WTC11 (cell line): ENCODE measurements around the gene PRKRIP1. TPM values are rescaled to one million over a fixed set of nuclear protein-coding genes. Genes with fewer than 3 reads are reported as not detected.

ENCODE experiments used
- ATAC-seq: fragments of 200-7000 bp; cut with Tn5 transposase; 2 replicates; pipeline ENCODE4 v1.10.0; 2021; ENCODE audit warnings: mild to moderate bottlenecking, moderate library complexity
- CTCF ChIA-PET: fragments of 300-600 bp; sonication (Branson Sonifier 250); formaldehyde crosslinking; loops from one replicate; lab custom pipeline; 2021; ENCODE audit warnings: antibody characterized with exemption; lab: Charles Lee
- POLR2A ChIA-PET: fragments of 350-600 bp; sonication (Branson Sonifier 250); formaldehyde crosslinking; loops from one replicate; lab custom pipeline; 2021; ENCODE audit warnings: antibody characterized with exemption; lab: Charles Lee
- DNase-seq: peaks from one replicate; pipeline ENCODE4 v3.0.0; 2021; ENCODE audit warnings: low spot score
- H3K27ac Mint-ChIP-seq: 2 replicates; pipeline ENCODE4 v1.8.0; 2021; ENCODE audit warnings: mixed read lengths
- H3K27me3 Mint-ChIP-seq: 2 replicates; pipeline ENCODE4 v1.8.0; 2021; ENCODE audit warnings: low read depth, mild to moderate bottlenecking, moderate library complexity, mixed read lengths
- H3K36me3 Mint-ChIP-seq: 2 replicates; pipeline ENCODE4 v1.8.0; 2021; ENCODE audit warnings: mixed read lengths
- H3K4me1 Mint-ChIP-seq: 2 replicates; pipeline ENCODE4 v1.8.0; 2022; ENCODE audit warnings: mixed read lengths
- H3K4me3 Mint-ChIP-seq: 2 replicates; pipeline ENCODE4 v1.8.0; 2021; ENCODE audit warnings: mild to moderate bottlenecking, moderate library complexity, mixed read lengths
- H3K9me3 Mint-ChIP-seq: 2 replicates; pipeline ENCODE4 v1.8.0; 2021; ENCODE audit warnings: mixed read lengths
- ATF3 ChIP-seq: sonication (generic); formaldehyde crosslinking; conservative IDR thresholded peaks from 2 replicates; pipeline ENCODE4 v1.8.1; 2022; ENCODE audit warnings: mild to moderate bottlenecking, missing genetic modification reagents
- CBFB ChIP-seq: sonication (generic); formaldehyde crosslinking; IDR thresholded peaks from 2 replicates; pipeline ENCODE4 v1.8.1; 2022; ENCODE audit warnings: mild to moderate bottlenecking, low read depth, missing genetic modification reagents
- ERG ChIP-seq: fragments of 250-450 bp; sonication (Bioruptor Pico); IDR thresholded peaks from 2 replicates; pipeline ENCODE4 v1.8.0; 2021; ENCODE audit warnings: mild to moderate bottlenecking
- FOXJ3 ChIP-seq: sonication (generic); formaldehyde crosslinking; IDR thresholded peaks from 2 replicates; pipeline ENCODE4 v1.9.0; 2021; ENCODE audit warnings: missing genetic modification reagents, mild to moderate bottlenecking, borderline replicate concordance
- FOXP4 ChIP-seq: sonication (generic); formaldehyde crosslinking; IDR thresholded peaks from 2 replicates; pipeline ENCODE4 v1.8.0; 2022; ENCODE audit warnings: mild to moderate bottlenecking, missing genetic modification reagents
- GTF2I ChIP-seq: fragments of 250-450 bp; sonication (Bioruptor Pico); conservative IDR thresholded peaks from 2 replicates; pipeline ENCODE4 v1.4.0; 2021; ENCODE audit warnings: mild to moderate bottlenecking
- HMGA2 ChIP-seq: fragments of 250-450 bp; sonication (Bioruptor Pico); IDR thresholded peaks from 2 replicates; pipeline ENCODE4 v1.4.0; 2021; ENCODE audit warnings: mild to moderate bottlenecking, moderate library complexity
- IRF2 ChIP-seq: sonication (generic); formaldehyde crosslinking; IDR thresholded peaks from 2 replicates; pipeline ENCODE4 v1.8.0; 2022; ENCODE audit warnings: low read depth, missing genetic modification reagents, borderline replicate concordance
- JAZF1 ChIP-seq: fragments of 250-450 bp; sonication (Bioruptor Pico); IDR thresholded peaks from 2 replicates; pipeline ENCODE4 v1.9.0; 2021; ENCODE audit warnings: moderate library complexity, mild to moderate bottlenecking, inconsistent platforms
- KAT7 ChIP-seq: sonication (generic); formaldehyde crosslinking; IDR thresholded peaks from 2 replicates; pipeline ENCODE4 v1.8.1; 2023; ENCODE audit warnings: missing genetic modification reagents, mild to moderate bottlenecking, borderline replicate concordance
- NFYB ChIP-seq: sonication (generic); formaldehyde crosslinking; conservative IDR thresholded peaks from 2 replicates; pipeline ENCODE4 v1.8.0; 2022; ENCODE audit warnings: low read depth, missing genetic modification reagents
- NR1H2 ChIP-seq: sonication (generic); formaldehyde crosslinking; IDR thresholded peaks from 2 replicates; pipeline ENCODE4 v1.9.0; 2021; ENCODE audit warnings: mild to moderate bottlenecking, moderate library complexity, missing genetic modification reagents
- NR2C2 ChIP-seq: sonication (generic); formaldehyde crosslinking; IDR thresholded peaks from 2 replicates; pipeline ENCODE4 v1.8.0; 2022; ENCODE audit warnings: mild to moderate bottlenecking, missing genetic modification reagents
- NR3C1 ChIP-seq: sonication (generic); formaldehyde crosslinking; conservative IDR thresholded peaks from 2 replicates; pipeline ENCODE4 v1.8.1; 2023; ENCODE audit warnings: low read depth, mild to moderate bottlenecking, missing genetic modification reagents
- OVOL2 ChIP-seq: fragments of 250-450 bp; sonication (Bioruptor Pico); IDR thresholded peaks from 2 replicates; pipeline ENCODE4 v1.9.0; 2021; ENCODE audit warnings: mild to moderate bottlenecking, borderline replicate concordance
- RORB ChIP-seq: fragments of 250-450 bp; sonication (Bioruptor Pico); IDR thresholded peaks from 2 replicates; pipeline ENCODE4 v1.9.0; 2021; ENCODE audit warnings: mild to moderate bottlenecking
- SP1 ChIP-seq: sonication (generic); formaldehyde crosslinking; conservative IDR thresholded peaks from 2 replicates; pipeline ENCODE4 v1.8.1; 2022; ENCODE audit warnings: missing genetic modification reagents
- ZNF232 ChIP-seq: sonication (generic); formaldehyde crosslinking; IDR thresholded peaks from 2 replicates; pipeline ENCODE4 v1.8.0; 2022; ENCODE audit warnings: mild to moderate bottlenecking, missing genetic modification reagents
- total RNA-seq: library from RNA; stranded (reverse); gene quantifications from 3 replicates; pipeline ENCODE4 v1.2.3, GENCODE V29; 2021
- TF ChIP-seq, protein P1 (sequence below): sonication (generic); formaldehyde crosslinking; IDR thresholded peaks from 2 replicates; pipeline ENCODE4 v1.8.0; 2023; ENCODE audit warnings: missing genetic modification reagents, mild to moderate bottlenecking, borderline replicate concordance
- TF ChIP-seq, protein P2 (sequence below): sonication (generic); formaldehyde crosslinking; IDR thresholded peaks from 2 replicates; pipeline ENCODE4 v1.8.0; 2022; ENCODE audit warnings: mild to moderate bottlenecking, missing genetic modification reagents

Gene PRKRIP1
- total RNA-seq, 1 experiment from 2014 or later, result 27.5 TPM

GRCh38 chr7:102418592-102418991 is 22.4 kb downstream of the PRKRIP1 start (continued):
- TF ChIP-seq ERG (CRISPR knock-in tag) (no peak), IRF2 (CRISPR knock-in tag) (no peak), NR1H2 (CRISPR knock-in tag) (no peak), JAZF1 (no peak)

DNA sequence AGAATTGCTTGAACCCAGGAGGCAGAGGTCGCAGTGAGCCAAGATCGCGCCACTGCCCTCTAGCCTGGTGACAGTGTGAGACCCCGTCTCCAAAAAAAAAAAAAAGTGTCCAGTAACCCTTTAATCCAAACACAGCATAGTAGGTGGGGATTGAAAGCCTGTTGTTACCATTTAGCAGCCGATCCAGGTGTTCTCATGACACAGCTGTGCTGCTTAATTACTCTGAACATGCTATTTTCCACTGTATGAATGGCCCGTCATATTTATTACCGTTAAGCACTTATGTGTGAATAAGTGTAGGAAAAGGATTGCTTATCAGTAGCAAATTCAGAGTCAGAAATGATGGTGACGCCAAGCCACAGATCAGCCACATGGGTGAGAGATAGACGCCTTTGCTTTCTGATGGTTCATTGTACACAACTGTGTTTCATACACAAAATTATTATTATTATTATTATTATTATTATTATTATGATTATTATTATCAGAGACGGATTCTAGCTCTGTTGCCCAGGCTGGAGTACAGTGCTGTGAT is 25.6 kb downstream of the PRKRIP1 start:
- Mint-ChIP-seq H3K27ac (no peak overlapping the region), H3K36me3 (peaks cover 35% of the 10 kb centered on the region), H3K4me1 (peaks cover 12% of the 10 kb centered on the region), H3K27me3 (no peaks in the 10 kb centered on the region), H3K9me3 (no peaks in the 10 kb centered on the region), H3K4me3 (no peak overlapping the region)
- CTCF ChIA-PET, result interaction anchor here (0.7 kb wide), 1 partner anchor 10 kb away, joined by 3 read pairs; no protein-coding TSS in a partner anchor
- DNase-seq (no peak), ATAC-seq (no peak)
- TF ChIP-seq ZNF232 (CRISPR knock-in tag) (no peak), HMGA2 (peak; percentile 59; the same call in 1 of the 2 replicates)
- POLR2A ChIA-PET, result interaction anchor here (0.6 kb wide), 2 partner anchors 31 to 88 kb away, joined by 6 to 10 read pairs; no protein-coding TSS in a partner anchor

- no peaks in the 10 kb centered on the region for H3K9me3 Mint-ChIP-seq
- H3K27me3 Mint-ChIP-seq, result no peaks in the 10 kb centered on the region
- POLR2A ChIA-PET, result no interaction called here
- CTCF ChIA-PET, result interaction anchor here (0.9 kb wide), 1 partner anchor 43 kb away, joined by 3 read pairs; no protein-coding TSS in a partner anchor
- no peak overlapping the region for H3K4me3 Mint-ChIP-seq
- H3K4me1 Mint-ChIP-seq, result peaks cover 12% of the 10 kb centered on the region
- no peak for TF ChIP-seq NFYB (CRISPR knock-in tag)
- TF ChIP-seq SP1, result no peak
- no peak for TF ChIP-seq JAZF1
- TF ChIP-seq, all 79 proteins: peak for 0
- DNase-seq, result no peak
- H3K36me3 Mint-ChIP-seq, result peaks cover 34% of the 10 kb centered on the region
- H3K27ac Mint-ChIP-seq, result peak overlapping the region; percentile 82
- peak; percentile 51 for ATAC-seq
Observed at GRCh38 chr7:102424129-102424551, 28.0 kb downstream of the PRKRIP1 start.

GRCh38 chr7:102424787-102425218 is 28.6 kb downstream of the PRKRIP1 start:
- ATAC-seq (no peak), DNase-seq (no peak)
- peaks cover 34% of the 10 kb centered on the region for H3K36me3 Mint-ChIP-seq
- TF ChIP-seq, protein P1, sequence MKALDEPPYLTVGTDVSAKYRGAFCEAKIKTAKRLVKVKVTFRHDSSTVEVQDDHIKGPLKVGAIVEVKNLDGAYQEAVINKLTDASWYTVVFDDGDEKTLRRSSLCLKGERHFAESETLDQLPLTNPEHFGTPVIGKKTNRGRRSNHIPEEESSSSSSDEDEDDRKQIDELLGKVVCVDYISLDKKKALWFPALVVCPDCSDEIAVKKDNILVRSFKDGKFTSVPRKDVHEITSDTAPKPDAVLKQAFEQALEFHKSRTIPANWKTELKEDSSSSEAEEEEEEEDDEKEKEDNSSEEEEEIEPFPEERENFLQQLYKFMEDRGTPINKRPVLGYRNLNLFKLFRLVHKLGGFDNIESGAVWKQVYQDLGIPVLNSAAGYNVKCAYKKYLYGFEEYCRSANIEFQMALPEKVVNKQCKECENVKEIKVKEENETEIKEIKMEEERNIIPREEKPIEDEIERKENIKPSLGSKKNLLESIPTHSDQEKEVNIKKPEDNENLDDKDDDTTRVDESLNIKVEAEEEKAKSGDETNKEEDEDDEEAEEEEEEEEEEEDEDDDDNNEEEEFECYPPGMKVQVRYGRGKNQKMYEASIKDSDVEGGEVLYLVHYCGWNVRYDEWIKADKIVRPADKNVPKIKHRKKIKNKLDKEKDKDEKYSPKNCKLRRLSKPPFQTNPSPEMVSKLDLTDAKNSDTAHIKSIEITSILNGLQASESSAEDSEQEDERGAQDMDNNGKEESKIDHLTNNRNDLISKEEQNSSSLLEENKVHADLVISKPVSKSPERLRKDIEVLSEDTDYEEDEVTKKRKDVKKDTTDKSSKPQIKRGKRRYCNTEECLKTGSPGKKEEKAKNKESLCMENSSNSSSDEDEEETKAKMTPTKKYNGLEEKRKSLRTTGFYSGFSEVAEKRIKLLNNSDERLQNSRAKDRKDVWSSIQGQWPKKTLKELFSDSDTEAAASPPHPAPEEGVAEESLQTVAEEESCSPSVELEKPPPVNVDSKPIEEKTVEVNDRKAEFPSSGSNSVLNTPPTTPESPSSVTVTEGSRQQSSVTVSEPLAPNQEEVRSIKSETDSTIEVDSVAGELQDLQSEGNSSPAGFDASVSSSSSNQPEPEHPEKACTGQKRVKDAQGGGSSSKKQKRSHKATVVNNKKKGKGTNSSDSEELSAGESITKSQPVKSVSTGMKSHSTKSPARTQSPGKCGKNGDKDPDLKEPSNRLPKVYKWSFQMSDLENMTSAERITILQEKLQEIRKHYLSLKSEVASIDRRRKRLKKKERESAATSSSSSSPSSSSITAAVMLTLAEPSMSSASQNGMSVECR (CRISPR knock-in tag), result no peak
- TF ChIP-seq NR3C1 (CRISPR knock-in tag) (no peak), ATF3 (CRISPR knock-in tag) (no peak), NFYB (CRISPR knock-in tag) (no peak), FOXP4 (CRISPR knock-in tag) (no peak), FOXJ3 (CRISPR knock-in tag) (no peak), ZNF232 (CRISPR knock-in tag) (no peak), RORB (no peak), OVOL2 (no peak), CBFB (CRISPR knock-in tag) (no peak), NR2C2 (CRISPR knock-in tag) (no peak), KAT7 (CRISPR knock-in tag) (no peak), GTF2I (CRISPR knock-in tag) (no peak)
- TF ChIP-seq, protein P2, sequence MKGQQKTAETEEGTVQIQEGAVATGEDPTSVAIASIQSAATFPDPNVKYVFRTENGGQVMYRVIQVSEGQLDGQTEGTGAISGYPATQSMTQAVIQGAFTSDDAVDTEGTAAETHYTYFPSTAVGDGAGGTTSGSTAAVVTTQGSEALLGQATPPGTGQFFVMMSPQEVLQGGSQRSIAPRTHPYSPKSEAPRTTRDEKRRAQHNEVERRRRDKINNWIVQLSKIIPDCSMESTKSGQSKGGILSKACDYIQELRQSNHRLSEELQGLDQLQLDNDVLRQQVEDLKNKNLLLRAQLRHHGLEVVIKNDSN (CRISPR knock-in tag), result no peak
- ChIA-PET POLR2A (no interaction called here), CTCF (interaction anchor here (1.5 kb wide), 1 partner anchor 12 kb away, joined by 7 read pairs; no protein-coding TSS in a partner anchor)
- H3K27me3 Mint-ChIP-seq, result no peaks in the 10 kb centered on the region
- peaks cover 12% of the 10 kb centered on the region for H3K4me1 Mint-ChIP-seq
- H3K4me3 Mint-ChIP-seq, result no peak overlapping the region
- H3K27ac Mint-ChIP-seq, result peak overlapping the region; percentile 82
- no peaks in the 10 kb centered on the region for H3K9me3 Mint-ChIP-seq
